K562 (cell line): Measurements from ENCODE around the gene BOLL. TPM values are rescaled to one million over a fixed set of nuclear protein-coding genes. Genes with fewer than 3 reads are reported as not detected.
A peak's percentile ranks its signal among the peaks of the same experiment; 100 is the strongest.

Experiments
- ADNP ChIP-seq: fragments of 200-800 bp; sonication (Bioruptor generic); IDR thresholded peaks from 2 replicates; pipeline ENCODE4 v1.6.1; 2016; ENCODE audit warnings: missing genetic modification characterization, missing compliant biosample characterization
- BRCA1 ChIP-seq, 2 experiments: fragments of 450-650 bp in 1 of 2; sonication (generic) in 1 of 2; formaldehyde crosslinking in 1 of 2; IDR thresholded peaks; 2 replicates each; pipeline versions ENCODE4 v1.5.0 to v1.6.1; 2017 to 2020; ENCODE audit warnings: mild to moderate bottlenecking in 1 of 2, missing genetic modification reagents in 1 of 2
- CBX8 ChIP-seq: fragments of 200-600 bp; sonication (generic); IDR thresholded peaks from 2 replicates; pipeline ENCODE4 v1.6.1; 2012; ENCODE audit warnings: borderline replicate concordance, mixed run types, low read depth, mild to moderate bottlenecking, moderate library complexity, mixed read lengths, low read length, control low read depth, inconsistent platforms; ENCODE audit not compliant: poor library complexity, severe bottlenecking; ENCODE audit errors: extremely low read depth
- CCNT2 ChIP-seq: IDR thresholded peaks from 2 replicates; pipeline ENCODE4 v1.6.1; 2011; ENCODE audit warnings: borderline replicate concordance, low read depth, mild to moderate bottlenecking, moderate library complexity, mixed read lengths, low read length; ENCODE audit not compliant: insufficient read length; ENCODE audit errors: extremely low read depth
- CXXC5 ChIP-seq: fragments of 250-450 bp; sonication (Bioruptor Pico); IDR thresholded peaks from 2 replicates; pipeline ENCODE4 v1.8.0; 2022; ENCODE audit warnings: inconsistent platforms, mild to moderate bottlenecking, moderate library complexity
- GATA2 ChIP-seq: sonication (generic); formaldehyde crosslinking; IDR thresholded peaks from 2 replicates; pipeline ENCODE4 v1.4.0; 2020; ENCODE audit warnings: mild to moderate bottlenecking, missing genetic modification reagents
- HDAC1 ChIP-seq, 2 experiments: fragments of 450-650 bp; IDR thresholded peaks; 2 replicates each; pipeline ENCODE4 v1.6.1; 2016 to 2017; ENCODE audit warnings: inconsistent platforms in 1 of 2, mild to moderate bottlenecking in 1 of 2, moderate library complexity in 1 of 2
- NCOA2 ChIP-seq, 2 experiments: fragments of 450-650 bp; IDR thresholded peaks; 2 replicates each; pipeline ENCODE4 v1.6.1; 2018; ENCODE audit warnings: mild to moderate bottlenecking in 2 of 2, moderate library complexity in 1 of 2; ENCODE audit not compliant: partially characterized antibody in 2 of 2
- POLR2AphosphoS5 ChIP-seq: IDR thresholded peaks from 2 replicates; pipeline ENCODE4 v1.6.1; 2011; ENCODE audit warnings: mild to moderate bottlenecking, low read depth, low read length, moderate library complexity; ENCODE audit not compliant: control insufficient read depth, insufficient read depth
- POU5F1 ChIP-seq: fragments of 150-350 bp; IDR thresholded peaks from 2 replicates; pipeline ENCODE4 v1.6.1; 2014; ENCODE audit warnings: borderline replicate concordance, low read length, low read depth, mild to moderate bottlenecking; ENCODE audit not compliant: partially characterized antibody
- SMARCA4 ChIP-seq: fragments of 450-650 bp; IDR thresholded peaks from 2 replicates; pipeline ENCODE4 v1.6.1; 2016
- SRSF7 ChIP-seq: fragments of 200-400 bp; formaldehyde crosslinking; optimal IDR thresholded peaks from 2 replicates; pipeline ENCODE3; 2017; ENCODE audit warnings: mild to moderate bottlenecking, low read depth, low read length
- STAG1 ChIP-seq: sonication (generic); formaldehyde crosslinking; IDR thresholded peaks from 2 replicates; pipeline ENCODE4 v1.5.0; 2020; ENCODE audit warnings: missing genetic modification reagents, borderline replicate concordance
- UBTF ChIP-seq, 2 experiments: IDR thresholded peaks; 2 replicates each; pipeline ENCODE4 v1.6.1; 2012; ENCODE audit warnings: improper control_type of control experiment in 2 of 2, low read depth in 2 of 2, low read length in 2 of 2, borderline replicate concordance in 1 of 2
- ZNF445 ChIP-seq: fragments of 250-450 bp; sonication (Bioruptor Pico); IDR thresholded peaks from 2 replicates; pipeline ENCODE4 v1.4.0; 2020; ENCODE audit warnings: low read depth, mild to moderate bottlenecking, moderate library complexity
- polyA plus RNA-seq, 8 experiments: library from polyadenylated mRNA; depleted of rRNA in 4 of 8; stranded (reverse) in 5 of 8; unstranded in 3 of 8; fragments of >200 nt; fragmentation: Nextera tagmentation in 2 of 8; fragmentation: Illumina TruSeq in 1 of 8; extraction: Ambion mirVana in 2 of 8; extraction: Trizol in 1 of 8; gene quantifications; 2 replicates each; pipeline versions ENCODE4 v1.2.1 to v1.2.3, GENCODE V29; 2011 to 2014; ENCODE audit warnings: inconsistent platforms in 1 of 8, missing spikeins in 1 of 8
- total RNA-seq, 7 experiments: library from RNA; depleted of rRNA in 6 of 7; stranded (reverse); fragments of >200 nt in 6 of 7; fragmentation: Illumina TruSeq in 2 of 7; extraction: Trizol in 2 of 7; gene quantifications; 2 replicates each; pipeline versions ENCODE4 v1.2.1 to v1.2.3, GENCODE V29; 2011 to 2021; ENCODE audit warnings: low replicate concordance in 1 of 7
- TF ChIP-seq, protein P1 (sequence below): fragments of 200-800 bp; sonication (Bioruptor generic); IDR thresholded peaks from 2 replicates; pipeline ENCODE4 v1.6.1; 2017; ENCODE audit warnings: missing genetic modification characterization, missing compliant biosample characterization

Gene BOLL
- total and polyA plus RNA-seq, 9 of the 15 experiments (the other 6 are each of a cell fraction or from before 2014, with no cell fraction given): 0.11 to 0.55 (median 0.19) TPM; not detected in 1

GRCh38 chr2:197704434-197705120 lies 80.5 kb downstream of the BOLL start (continued):
- TF ChIP-seq ZNF445 (CRISPR knock-in tag) (no peak), UBTF (IDR thresholded peaks at IDR 0.05; ENCODE audit: borderline replicate concordance in 1 of 2, low read depth in 2 of 2, low read length in 2 of 2) (no peak), BRCA1 (IDR thresholded peaks at IDR 0.05) (no peak), BRCA1 (CRISPR knock-in tag; IDR thresholded peaks at IDR 0.05) (no peak), SRSF7 (no peak), HDAC1 (IDR thresholded peaks at IDR 0.05) (no peak), CXXC5 (CRISPR knock-in tag) (no peak), CBX8 (no peak), NCOA2 (IDR thresholded peaks at IDR 0.05; ENCODE audit: partially characterized antibody in 2 of 2) (no peak), STAG1 (CRISPR knock-in tag) (no peak), POU5F1 (no peak), POLR2AphosphoS5 (no peak), CCNT2 (no peak), ADNP (tag) (no peak), GATA2 (CRISPR knock-in tag) (no peak), SMARCA4 (0 out of 2 replicates have a peak, but pooled peaks have one; percentile 18)
- TF ChIP-seq, protein P1, sequence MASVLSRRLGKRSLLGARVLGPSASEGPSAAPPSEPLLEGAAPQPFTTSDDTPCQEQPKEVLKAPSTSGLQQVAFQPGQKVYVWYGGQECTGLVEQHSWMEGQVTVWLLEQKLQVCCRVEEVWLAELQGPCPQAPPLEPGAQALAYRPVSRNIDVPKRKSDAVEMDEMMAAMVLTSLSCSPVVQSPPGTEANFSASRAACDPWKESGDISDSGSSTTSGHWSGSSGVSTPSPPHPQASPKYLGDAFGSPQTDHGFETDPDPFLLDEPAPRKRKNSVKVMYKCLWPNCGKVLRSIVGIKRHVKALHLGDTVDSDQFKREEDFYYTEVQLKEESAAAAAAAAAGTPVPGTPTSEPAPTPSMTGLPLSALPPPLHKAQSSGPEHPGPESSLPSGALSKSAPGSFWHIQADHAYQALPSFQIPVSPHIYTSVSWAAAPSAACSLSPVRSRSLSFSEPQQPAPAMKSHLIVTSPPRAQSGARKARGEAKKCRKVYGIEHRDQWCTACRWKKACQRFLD (CRISPR knock-in tag): no peak
